Subcutaneous preadipocyte (primary cell): ENCODE results near the gene GARS1. TPM values are rescaled to one million over a fixed set of nuclear protein-coding genes. Genes with fewer than 3 reads are reported as not detected.

Experiments used
- total RNA-seq: library from RNA; depleted of rRNA; stranded (reverse); fragments of >200 nt; gene quantifications from 2 replicates; pipeline ENCODE4 v1.2.3, GENCODE V29; 2012

The GARS1 gene, protein sequence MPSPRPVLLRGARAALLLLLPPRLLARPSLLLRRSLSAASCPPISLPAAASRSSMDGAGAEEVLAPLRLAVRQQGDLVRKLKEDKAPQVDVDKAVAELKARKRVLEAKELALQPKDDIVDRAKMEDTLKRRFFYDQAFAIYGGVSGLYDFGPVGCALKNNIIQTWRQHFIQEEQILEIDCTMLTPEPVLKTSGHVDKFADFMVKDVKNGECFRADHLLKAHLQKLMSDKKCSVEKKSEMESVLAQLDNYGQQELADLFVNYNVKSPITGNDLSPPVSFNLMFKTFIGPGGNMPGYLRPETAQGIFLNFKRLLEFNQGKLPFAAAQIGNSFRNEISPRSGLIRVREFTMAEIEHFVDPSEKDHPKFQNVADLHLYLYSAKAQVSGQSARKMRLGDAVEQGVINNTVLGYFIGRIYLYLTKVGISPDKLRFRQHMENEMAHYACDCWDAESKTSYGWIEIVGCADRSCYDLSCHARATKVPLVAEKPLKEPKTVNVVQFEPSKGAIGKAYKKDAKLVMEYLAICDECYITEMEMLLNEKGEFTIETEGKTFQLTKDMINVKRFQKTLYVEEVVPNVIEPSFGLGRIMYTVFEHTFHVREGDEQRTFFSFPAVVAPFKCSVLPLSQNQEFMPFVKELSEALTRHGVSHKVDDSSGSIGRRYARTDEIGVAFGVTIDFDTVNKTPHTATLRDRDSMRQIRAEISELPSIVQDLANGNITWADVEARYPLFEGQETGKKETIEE
- total RNA-seq, result 257 and 270 TPM in 2 replicates

DNA sequence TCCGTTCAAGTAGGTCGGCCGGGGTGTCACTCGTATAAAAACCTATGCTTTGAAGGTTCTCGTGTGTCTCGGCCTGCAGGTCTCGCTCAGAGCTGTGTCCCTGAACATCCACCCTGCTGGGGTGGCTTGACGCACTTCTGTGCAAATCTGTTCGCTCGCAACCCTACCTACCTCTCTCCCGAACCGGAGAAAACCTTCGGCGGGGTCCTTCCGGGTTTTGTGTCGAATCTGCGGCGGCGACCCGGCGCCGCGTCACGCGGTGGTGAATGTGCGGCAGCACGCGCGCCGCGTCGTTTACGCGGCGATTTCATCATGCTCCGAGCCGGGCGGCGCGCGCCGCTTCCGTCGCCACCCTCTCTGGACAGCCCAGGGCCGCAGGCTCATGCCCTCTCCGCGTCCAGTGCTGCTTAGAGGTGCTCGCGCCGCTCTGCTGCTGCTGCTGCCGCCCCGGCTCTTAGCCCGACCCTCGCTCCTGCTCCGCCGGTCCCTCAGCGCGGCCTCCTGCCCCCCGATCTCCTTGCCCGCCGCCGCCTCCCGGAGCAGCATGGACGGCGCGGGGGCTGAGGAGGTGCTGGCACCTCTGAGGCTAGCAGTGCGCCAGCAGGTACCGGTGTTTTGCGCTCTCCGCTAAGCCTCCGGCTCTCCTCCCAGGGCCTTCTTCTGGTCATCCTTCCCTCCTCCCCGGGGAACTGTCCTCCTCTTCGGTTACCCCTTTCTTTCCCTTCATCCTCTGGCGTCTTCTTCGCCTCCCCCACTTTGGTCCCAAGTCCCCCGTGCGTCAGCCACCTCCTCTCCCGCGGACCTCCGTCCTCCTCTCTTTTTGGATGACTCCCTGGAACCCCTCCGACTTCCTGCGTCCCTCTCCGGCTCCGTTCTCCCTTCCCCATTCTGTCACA is at the start of gene GARS1:
GARS1 (plus strand) TSS at position 339 of the 896 bp plus-strand sequence; CDS start at position 383, 44 bp downstream.

DNA sequence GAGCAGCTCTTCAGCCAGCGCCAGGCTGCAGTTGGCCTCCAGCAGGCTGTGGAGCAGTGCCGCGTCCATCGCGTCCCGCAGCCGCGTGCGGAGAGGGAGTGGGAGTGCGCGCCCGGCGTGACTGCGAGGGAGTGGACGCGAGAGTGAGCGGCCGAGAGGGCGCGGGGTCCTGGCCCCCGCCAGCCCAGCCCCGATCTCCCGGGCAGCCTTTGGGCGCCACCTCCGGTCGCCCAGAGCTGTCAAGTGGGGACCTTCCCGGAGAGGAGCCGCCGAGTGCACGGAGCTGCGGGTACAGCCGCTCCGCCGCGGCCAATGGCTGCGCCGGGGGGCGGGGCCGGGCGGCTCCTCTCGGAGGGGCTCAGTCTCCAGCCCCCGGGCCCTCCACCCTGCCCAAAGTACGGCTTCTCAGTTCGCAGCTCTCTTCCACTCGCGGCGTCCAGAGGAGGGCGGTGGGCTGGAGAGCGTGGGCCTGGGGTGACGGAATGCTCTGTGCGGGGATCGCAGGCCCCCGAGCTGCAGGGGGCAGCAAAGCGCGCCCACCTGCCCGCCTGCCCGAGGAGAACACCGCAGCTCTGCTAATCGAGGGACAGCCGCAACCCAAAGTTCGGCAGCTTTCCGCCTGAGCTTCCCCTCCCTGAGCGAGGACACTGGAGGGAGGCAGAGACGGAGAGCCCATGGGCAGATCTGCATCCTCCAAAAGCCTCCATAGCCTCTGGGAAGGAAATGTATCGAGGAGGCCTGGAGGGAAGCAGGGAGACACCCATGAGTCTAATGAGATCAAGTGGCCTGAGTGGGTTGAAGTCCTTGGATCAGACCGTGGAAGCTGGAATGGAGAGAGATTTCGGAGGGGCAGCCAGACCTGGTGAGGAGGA is 87.8 kb downstream of the GARS1 start, which contains the start of gene CRHR2:
CRHR2 (minus strand) TSS at position 245 of the 872 bp plus-strand sequence; CDS start at position 69, 176 bp downstream.

Other genes starting within 250 kb of the GARS1 start
- gene NOD1, start 116.1 kb upstream of the GARS1 start, total RNA-seq, result 10.0 and 11.4 TPM in 2 replicates
- gene GGCT, start 90.0 kb upstream of the GARS1 start, total RNA-seq, result 24.6 and 31.6 TPM in 2 replicates
- gene CRHR2, start 87.6 kb downstream of the GARS1 start, total RNA-seq, result not detected in 2 replicates
- 4.5 and 7.0 TPM in 2 replicates for gene INMT, start 157.3 kb downstream of the GARS1 start, total RNA-seq
- gene MINDY4, start 176.5 kb downstream of the GARS1 start, total RNA-seq, result 14.7 and 17.0 TPM in 2 replicates